ENCODE measurements around the gene SAMHD1.

DNA sequence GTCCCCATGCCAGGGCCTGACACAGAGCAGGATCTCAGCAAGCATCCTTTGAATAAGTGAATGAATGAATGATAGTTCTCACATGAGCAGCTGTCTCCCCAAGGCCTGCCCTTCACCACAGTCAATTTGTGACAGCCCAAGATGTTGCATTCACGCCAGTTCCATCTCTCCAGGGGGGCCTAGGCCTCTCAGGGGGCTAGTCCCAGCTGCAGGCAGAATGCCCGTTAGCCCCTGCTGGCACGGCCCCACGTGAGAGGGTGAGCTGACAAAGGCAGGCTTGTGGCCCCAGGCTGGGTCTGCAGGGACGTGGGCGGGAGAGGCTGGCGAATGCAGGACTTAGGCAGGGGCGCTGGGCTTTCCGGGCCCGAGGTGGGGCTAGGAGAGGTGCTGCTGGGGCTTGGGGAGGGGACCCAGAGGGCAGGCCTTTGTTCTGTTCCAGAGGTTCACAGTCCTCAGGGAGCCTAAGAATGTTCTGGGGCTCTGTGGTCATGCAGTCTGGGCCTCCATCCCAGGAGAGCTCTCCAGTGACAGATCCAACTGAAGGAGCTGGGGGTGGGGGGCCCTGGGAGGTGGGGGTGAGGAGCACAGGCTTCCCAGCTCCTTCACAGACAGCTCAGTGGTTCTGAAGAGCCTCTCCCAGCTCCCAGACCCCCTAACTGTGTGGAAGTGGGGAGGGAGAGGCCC, 106.1 kb downstream of the SAMHD1 start:
- TF ChIP-seq, protein P1, sequence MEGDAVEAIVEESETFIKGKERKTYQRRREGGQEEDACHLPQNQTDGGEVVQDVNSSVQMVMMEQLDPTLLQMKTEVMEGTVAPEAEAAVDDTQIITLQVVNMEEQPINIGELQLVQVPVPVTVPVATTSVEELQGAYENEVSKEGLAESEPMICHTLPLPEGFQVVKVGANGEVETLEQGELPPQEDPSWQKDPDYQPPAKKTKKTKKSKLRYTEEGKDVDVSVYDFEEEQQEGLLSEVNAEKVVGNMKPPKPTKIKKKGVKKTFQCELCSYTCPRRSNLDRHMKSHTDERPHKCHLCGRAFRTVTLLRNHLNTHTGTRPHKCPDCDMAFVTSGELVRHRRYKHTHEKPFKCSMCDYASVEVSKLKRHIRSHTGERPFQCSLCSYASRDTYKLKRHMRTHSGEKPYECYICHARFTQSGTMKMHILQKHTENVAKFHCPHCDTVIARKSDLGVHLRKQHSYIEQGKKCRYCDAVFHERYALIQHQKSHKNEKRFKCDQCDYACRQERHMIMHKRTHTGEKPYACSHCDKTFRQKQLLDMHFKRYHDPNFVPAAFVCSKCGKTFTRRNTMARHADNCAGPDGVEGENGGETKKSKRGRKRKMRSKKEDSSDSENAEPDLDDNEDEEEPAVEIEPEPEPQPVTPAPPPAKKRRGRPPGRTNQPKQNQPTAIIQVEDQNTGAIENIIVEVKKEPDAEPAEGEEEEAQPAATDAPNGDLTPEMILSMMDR (IDR thresholded peaks at IDR 0.05), result no peak
- no peak for TF ChIP-seq POLR2AphosphoS5 (IDR thresholded peaks at IDR 0.05)
- TF ChIP-seq EP300 (IDR thresholded peaks at IDR 0.05), result no peak
- no peak for TF ChIP-seq POLR2A (IDR thresholded peaks at IDR 0.05)
